ENCODE data around the gene MYL1.

Gene MYL1

DNA sequence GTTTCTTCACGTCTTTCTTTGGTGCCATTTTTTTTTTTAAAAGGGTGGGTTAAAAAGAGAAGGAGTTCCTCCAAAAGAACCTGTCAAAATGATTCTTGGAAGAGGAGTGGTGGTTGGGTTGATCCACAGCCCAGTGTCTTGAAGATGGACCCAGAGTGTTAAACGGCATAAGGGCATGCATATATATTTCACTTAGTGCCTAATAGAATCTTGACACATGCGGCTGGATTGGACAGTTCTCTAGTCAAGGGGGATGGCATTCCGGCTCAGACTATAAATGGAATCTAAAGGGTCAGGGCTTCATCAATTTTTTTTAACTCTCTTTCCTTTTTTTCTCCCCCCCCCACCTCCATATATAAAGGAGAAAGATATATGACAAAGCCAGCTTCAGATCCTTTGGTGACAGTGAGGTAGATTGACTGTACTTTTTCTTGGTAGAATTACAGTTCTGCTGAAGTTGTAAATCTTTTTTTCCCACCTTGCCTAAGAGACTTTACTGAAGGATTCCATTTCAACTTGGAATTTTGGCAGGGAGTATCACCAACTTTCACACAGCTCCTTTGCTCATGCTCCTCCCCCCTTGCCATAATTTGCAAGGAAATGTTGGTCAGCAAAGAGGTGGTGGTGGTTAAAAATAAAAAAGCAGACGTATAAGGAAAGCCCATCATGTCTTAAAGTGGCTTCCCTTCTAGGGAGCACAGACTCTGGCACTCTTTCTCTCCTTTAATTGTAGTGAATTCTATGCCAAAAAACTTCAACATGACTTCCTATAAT lies at the start of gene MYL1:
TSS of gene MYL1 (minus strand) at position 160 of the 774 bp plus-strand sequence. CDS start at position 28, 132 bp downstream.
- no peak for DNase-seq (ENCODE audit: low spot score)

DNA sequence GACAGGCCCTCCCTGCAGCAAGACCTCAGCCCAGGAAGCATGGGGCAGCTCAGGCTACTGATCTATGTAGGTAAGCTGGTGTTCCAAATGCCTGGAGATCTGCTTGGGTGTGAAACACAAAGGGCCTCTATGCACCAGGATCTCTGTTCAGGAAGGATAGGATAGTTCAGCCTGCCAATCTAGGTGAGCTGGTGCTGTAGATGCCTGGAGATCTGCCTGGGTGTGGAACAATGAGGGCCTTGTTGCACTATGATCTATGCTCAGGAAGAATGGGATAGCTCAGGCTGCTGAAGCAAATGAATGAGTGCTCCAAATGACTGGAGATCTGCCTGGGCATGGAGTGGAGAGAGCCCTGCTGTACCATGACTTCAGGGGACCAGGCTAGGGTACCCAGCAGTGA lies 48.9 kb upstream of the MYL1 start:
- DNase-seq (ENCODE audit: low spot score): no peak

DNA sequence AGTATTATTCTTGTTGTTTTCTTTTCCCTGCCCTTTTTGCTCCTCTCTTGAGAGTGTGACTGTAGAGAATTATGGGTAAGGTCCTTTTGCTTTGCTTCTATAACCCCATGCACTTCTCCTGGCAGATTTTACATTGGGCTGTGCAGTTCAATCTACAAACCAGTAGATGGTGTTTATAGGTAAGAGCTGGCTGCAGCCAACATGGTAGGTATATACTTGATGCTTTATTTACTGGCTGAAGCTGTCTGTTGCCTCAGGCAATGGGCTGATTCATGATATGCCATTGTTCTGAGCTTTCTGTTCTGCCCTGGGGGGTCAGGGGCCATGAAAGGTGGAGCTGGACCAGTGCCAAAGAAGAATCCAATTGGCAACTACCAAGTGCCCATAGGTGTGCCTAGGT lies 48.3 kb upstream of the MYL1 start:
- no peak for DNase-seq (ENCODE audit: low spot score)

DNA sequence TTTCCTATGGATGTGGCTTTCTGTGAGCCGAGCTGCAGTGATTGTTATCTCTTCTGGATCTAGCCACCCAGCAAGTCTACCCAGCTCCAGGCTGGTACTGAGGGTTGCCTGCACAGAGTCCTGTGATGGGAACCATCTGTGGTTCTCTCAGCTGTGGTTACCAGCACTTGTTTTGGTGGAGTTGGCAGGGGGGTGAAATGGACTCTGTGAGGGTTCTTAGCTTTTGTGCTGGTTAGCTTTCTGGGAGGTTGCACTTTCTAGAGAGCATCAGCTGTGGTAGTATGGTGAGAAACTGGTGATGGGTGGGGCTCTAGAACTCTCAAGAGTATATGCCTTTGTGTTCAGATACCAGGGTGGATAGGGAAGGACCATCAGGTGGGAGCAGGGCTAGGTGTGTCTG lies 45.4 kb upstream of the MYL1 start:
- DNase-seq (ENCODE audit: low spot score): no peak

DNA sequence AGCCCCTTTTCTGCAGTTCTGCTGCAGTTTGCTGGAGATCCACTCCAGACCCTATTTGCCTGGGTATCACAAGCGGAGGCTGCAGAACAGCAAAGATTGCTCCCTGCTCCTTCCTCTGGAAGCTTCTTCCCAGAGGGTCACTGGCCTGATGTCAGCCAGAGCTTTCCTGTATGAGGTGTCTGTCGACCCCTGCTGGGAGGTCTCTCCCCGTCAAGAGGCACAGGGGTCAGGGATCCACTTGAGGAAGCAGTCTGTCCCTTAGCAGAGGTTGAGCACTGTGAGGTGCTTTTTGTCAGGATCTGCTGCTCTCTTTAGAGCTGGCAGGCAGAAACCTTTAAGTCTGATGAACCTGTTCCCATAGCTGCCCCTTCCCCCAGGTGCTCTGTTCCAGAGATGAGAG lies 42.0 kb upstream of the MYL1 start:
- no peak for DNase-seq (ENCODE audit: low spot score)

DNA sequence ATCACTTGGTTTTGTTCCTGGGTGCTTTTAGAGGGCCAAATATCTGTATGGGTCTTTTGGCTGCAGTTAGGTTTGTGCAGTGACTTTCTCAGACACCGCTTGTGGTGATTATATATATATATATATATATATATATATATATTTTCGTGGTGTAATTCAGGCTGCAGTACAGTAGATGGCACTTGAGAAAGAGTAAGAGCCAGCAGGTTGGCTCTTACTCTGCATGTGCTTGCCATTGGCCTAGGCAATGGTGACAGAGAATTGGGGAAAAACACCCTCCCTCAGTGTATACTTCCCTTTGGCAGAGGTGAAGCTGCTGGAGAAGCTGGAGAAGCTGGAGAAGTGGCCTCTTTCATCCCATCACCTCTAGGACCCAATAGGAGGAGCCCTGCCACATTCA lies 22.2 kb upstream of the MYL1 start:
- DNase-seq (ENCODE audit: low spot score): no peak

DNA sequence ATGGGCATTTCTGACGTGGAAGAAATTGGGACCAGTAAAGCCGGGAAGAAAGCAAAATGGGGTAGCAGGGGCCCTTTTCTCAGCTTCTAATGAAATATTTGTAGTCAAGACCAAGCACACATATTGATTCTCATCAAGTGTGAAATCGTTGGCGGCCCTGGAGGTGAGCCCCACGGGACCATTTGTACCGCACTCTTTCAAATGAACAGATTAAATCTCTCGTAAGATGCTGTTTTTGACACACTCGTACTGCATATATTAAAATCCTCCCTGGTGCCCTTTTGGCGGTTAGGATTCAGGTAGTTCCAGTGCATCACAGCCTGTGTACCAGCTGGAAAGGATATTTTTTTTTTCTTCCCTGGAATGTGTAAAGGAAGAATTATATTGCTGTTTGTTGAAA lies 9.9 kb upstream of the MYL1 start:
- DNase-seq (ENCODE audit: low spot score): no peak

DNA sequence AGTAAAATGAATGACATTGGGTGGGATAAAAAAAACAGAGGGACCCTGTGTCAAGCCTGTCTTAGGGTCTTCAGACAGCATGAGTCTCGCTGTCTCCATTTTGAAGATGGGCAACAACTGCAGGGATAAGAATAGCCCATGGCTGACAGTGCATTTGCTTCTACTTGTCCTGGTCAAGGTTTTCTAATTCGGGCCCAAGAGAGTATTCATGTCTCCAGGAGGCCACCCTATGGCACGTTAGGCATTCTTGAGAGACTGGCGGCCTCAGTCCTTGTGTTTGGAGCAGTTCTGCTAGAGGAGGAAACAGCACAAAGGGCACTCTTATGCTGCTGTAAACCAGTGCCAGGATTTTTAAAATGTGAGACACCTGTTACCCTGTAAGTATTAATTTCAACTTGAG lies 9.5 kb upstream of the MYL1 start:
- DNase-seq (ENCODE audit: low spot score): no peak

DNA sequence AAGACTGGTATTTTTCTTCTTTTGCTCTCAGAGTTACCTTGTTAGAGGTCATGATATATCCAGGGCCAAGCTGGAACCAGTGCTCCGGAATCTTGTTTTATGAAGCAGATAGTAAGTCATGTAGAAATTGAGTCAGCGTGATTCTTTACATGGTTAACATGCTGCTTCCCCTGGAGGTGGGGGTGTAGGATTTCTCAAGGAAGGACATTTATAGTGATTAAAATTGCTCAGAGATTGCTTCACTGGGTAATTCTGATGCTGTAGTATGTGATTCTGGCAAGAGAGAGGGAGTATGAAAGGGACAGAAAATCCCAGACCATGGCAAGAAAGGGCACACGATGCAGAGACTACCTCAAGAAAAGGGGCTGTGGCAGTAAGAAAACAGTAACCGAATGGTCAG lies 8.0 kb upstream of the MYL1 start:
- DNase-seq (ENCODE audit: low spot score): no peak

DNA sequence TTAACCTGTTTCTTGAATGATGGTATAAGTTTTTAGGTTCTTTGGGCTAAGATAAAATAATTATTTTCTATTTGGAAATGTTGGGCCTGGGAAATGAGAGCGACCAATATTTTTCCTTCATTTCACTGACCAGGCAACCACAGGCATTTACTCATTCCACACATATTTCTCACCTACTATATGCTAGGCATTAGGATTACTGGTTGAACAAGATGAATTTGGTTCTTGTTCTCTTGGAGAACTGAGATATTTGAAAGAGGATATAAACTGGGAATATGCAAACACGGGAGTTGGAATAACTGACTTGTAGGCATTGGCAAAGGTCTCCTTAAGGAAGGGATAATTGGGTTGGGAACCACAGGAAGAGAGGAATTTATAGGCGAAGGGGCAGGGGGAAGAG lies 3.9 kb upstream of the MYL1 start:
- no peak for DNase-seq (ENCODE audit: low spot score)

DNA sequence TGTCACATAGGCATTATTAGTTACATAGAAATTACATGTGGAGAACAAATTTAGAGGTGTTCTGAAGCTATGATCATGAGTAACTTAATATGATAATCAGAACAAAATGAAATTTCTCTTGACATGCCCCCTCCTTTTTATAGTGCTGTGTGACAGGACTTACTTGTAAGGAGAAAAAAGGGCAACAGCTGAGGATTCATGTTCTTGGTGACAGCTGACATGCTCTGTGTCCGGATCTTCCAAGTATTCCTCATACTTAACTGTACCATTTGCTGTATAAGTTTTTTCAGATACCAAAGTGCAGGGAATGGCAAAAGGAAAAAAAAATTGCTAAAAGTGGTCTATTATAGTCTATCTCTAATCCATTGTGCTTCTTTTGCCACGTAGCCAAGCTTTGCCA lies 3.5 kb upstream of the MYL1 start:
- DNase-seq (ENCODE audit: low spot score): no peak

DNA sequence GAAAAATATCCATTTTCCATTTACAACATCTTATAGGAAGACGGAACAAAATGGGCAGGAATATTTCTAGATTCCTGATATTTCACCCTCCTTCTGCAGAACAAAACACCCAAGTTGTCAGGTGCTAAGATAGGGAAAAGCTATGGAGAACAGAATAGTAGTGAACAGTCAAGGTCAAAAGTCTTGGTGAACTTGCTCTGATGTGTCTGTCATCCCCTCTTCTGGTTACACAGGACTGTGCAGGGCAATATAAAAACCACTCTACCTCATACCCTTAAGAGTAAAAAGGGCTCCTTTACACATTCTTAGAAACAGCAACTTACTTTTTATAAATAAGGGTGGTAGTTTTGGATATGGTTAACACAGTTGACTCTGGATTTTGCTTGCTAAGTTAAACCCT lies 4.4 kb downstream of the MYL1 start:
- DNase-seq (ENCODE audit: low spot score): no peak

DNA sequence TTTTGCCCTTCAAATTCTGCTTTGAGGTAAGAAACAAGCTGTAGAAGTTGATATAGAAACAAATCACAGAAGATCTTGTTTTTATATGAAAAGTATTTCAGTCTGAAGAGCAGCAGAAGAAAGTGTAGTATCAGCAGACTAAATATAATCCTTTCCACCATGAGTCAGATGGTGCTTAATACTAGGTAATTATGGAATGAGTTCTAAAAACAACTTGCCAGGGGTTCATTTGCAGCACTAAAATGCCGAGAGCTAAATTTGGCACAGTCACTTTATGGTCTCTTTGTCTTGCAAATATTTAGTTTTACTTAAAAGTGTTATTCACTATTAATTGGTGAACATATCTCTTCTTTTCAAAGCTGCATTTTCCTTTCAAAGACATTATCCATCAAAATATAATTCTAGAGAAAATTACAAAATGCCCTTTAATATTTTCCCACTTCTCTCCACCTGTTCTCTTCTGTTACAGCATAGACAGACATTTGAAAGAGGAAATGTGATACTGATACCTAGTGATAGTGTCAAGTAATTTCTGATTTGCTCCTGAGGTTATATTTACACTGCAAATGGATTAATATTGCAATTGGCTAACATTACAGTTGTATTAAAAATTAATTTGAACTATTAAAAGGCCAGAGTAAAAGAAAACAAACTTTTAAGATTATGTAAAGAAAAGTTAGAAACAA lies 5.3 kb downstream of the MYL1 start:
- DNase-seq (ENCODE audit: low spot score): no peak

DNA sequence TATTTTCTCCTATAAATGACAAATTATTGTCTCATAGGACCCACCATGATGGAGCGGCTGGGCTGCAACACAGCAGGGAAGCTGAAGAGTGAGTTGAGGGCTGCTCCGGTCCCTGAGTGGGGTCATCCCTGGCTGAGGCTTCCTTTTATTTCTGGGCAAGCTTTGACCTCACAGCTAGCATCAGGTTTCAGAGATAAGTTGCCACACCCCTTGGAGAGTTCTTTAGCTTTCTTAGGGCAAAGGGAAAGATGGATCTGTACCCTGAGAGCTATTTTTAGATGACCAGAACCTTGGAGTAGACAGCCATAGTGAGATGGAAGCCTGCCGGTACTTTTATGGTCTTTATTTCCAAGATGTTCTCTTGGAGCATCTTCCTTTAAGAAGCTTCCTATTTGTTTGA lies 11.5 kb downstream of the MYL1 start:
- no peak for DNase-seq (ENCODE audit: low spot score)

DNA sequence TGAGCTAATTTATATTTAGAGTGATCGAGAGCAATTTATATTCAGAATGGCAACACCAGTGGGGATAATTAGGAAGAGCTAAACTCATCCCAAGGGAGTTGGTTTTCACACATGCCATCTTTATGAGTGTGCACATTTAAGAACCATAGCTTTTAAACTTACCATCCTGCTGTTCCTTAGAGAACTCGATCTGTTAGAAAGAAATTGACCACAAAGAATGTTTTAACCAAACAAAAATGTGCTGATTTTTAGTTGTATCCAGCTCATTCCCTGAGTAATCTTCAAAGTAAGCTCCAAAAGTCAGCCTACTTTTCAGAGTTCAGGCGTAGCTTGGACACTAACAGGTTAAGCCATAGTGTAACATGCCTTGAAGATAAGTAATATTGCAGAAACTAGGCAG lies 12.6 kb downstream of the MYL1 start:
- no peak for DNase-seq (ENCODE audit: low spot score)

DNA sequence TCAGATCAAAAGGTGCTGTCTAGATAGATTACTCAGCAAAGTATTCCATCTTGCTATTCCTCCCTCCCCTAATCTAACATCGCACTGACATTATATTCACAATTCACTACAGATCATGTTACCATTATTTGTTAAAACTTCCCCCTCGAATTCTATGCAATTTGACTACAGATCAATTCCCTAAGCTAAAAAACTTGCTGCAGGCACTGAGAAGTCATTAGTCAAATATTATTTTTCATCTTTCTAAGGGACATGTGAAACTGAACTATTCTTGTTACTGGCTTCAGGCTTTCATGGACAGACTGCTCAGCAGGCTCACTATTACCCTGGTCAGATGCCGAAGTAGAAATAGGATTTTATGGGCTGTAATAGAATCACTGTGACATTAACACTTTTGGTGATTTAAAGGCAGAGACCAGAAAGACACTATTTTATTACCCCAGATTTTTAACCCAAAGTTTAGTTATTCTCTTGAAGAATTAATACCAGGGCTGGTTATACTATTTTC lies 15.1 kb downstream of the MYL1 start:
- no peak for DNase-seq (ENCODE audit: low spot score)

DNA sequence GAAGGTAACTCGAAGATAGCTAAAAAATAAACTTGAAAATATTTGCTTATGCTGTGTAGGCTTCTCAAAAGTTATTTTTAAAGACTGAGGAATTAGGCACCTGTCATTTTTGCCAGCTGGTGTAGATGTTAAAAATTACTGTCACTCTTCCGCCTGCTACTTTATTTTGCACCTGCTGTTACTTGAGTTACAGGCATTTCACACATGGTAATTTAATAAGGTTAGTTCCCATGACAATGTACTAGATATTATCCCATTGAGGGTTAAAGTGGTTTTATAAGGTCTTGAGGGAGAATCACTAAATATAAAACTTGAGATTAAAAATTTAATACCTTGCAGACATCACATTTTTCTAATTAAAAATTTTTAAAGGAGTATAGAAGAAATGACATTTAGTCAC lies 26.6 kb downstream of the MYL1 start:
- no peak for DNase-seq (ENCODE audit: low spot score)

DNA sequence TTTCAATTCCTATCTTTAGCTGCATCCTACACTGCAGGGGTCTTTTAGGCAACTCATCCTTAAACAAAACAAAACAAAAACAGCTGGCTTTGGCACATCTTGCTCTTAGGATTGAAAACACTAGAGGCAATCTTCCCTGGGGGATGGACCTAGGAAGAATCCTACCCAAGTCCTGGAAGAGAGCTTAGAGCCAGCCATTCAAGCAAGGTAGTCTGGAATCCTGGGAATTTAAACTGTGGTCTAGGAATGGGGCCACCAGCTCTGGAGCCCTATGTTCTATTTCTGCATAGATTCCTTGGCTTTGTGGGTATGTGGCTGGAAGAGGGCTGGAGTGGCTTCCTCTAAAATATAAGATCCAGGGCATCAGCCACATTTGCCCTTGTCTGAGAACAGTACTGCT lies 27.7 kb downstream of the MYL1 start:
- DNase-seq (ENCODE audit: low spot score): no peak

DNA sequence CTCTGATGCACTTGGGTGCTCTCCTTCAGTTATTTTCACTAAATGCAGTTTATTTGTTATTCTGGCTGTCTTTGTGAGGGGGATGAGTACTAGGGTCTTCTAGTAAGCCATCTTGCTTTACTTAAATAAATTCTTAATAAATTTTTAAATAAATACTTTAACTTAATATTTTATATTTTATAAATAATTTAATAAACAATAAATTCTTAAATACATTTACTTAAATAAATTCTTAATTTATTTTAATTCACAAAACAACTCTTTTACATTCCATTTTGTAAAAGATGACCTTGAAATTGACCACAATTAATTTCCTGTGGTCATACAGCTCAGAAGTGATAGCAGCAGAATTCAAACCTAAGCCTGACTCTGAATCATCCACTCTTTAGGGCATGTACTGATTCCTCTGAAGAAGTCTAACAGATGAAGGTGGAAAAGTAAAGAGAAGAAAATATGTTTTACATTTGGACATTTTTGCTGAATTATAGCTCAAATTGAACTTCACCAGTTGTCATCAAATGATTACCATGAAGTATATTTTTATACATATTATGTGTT lies 28.8 kb downstream of the MYL1 start:
- DNase-seq (ENCODE audit: low spot score): no peak

DNA sequence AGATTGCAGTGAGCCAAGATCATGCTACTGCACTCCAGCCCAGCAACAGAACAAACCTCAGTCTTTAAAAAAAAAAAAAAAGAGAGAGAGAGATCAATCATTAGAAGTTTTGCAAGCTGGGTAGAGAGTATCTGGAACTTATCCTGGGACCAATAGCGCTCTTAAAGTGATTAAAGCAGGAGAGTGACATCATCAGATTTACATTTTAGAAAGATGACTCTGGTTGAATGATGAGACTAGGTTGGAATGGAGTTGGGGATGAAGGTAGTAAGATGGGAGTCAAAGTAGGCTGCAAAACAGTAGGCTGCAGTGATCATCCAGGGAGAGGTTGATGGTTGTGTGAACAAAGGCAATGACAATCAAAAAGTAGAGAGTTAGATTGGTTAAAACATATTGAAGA lies 37.8 kb downstream of the MYL1 start:
- DNase-seq (ENCODE audit: low spot score): no peak

DNA sequence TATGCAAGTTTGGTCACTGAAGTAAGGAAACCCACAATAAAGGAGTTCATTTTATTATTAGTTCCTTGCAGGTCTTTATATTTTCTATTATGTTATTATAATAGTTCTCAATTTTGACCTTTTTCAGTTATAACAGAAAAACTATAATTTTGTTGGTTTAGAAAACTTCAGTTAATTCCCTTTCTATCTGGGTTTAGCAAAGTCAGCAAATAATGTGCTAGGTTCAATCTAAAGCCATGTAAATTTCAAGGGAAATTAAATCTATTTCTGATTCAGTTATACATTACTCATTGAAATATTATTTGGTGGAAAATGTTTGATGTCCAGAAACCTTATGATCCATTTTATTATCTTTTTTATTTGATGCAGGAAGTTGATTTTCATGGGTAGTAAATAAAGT lies 43.7 kb downstream of the MYL1 start:
- DNase-seq (ENCODE audit: low spot score): no peak

DNA sequence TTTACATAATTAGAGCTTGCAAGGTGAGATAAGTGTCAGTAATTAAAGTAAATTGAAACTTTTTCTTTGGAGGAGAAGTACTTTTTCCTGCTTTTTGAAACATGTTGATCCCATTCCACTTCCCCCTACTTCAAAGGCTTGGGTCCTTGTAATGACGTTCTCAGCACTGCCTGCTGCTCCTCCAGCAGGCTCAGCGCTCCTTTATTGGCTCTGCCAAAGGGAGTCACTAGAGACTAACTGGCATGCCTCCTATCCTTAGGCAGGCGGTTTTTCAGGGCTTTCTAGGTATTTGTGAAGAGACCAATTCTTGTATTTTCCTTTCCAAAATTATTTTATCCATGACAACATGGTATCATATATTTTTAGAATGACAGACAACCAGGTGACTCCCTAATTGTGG lies 45.8 kb downstream of the MYL1 start:
- DNase-seq (ENCODE audit: low spot score): no peak

DNA sequence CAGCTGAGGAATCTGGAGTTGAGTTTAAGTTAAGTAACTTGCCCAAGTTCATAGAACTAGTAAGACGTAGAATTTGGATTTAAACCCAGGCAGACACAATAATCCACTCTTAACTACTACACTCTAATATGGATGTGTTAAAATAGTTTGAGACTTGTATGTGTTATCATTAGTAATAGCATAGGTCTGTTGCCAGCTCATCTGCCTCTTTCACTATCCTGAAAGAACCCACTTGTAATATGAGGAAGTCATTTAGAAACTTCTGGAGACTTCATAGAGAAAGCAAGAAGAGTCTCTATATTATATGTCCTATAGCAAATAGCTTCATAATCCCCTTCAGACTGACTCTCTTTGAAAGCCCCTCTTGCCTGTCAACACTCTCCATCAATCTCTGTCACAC lies 46.7 kb downstream of the MYL1 start:
- no peak for DNase-seq (ENCODE audit: low spot score)

DNA sequence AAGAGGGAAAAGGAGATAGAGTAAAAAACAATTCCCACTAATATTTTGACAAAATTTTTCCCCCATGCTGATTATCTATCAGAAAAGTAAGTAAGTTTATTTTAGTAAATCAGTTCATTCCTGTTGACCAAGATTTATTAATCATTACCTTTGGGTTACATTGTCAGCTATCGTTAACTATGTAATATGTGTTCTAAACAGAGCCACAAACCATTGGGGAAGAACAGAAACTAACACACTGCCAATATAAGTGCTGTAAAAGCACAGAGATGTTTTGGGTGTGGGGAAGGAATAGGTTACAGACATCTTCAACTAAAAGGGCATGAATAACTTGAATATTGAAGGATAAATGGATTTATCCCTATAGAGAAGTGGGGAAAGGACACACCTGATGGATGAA lies 47.3 kb downstream of the MYL1 start:
- no peak for DNase-seq (ENCODE audit: low spot score)
